ENCODE results near the gene TBC1D1.
A peak's percentile ranks its signal among the peaks of the same experiment; 100 is the strongest.

GRCh38 chr4:38069271-38069760 lies 178.4 kb downstream of the TBC1D1 start:
- TF ChIP-seq POLR2A (IDR thresholded peaks at IDR 0.05) (no peak), CTCF (IDR thresholded peaks at IDR 0.05) (peak in 3 of 6 experiments; percentile 67 to 75 (median 74))
